Measurements from ENCODE around the gene PDPN. TPM values are rescaled to one million over a fixed set of nuclear protein-coding genes. Genes with fewer than 3 reads are reported as not detected.

The PDPN gene
- total and polyA plus RNA-seq, 2 of the 13 experiments (the other 11 are each of a cell fraction or from before 2014, with no cell fraction given) = not detected

- no peak for TF ChIP-seq ZGPAT (CRISPR knock-in tag; IDR thresholded peaks at IDR 0.05)
Observed at GRCh38 chr1:13664451-13664850, 80.8 kb downstream of the PDPN start (continued).

- no peak overlapping the region for H3K27ac ChIP-seq (ENCODE audit: extremely low read length, insufficient read depth, low read length)
- H3K36me3 ChIP-seq (replicated peaks in 1 of 2; ENCODE audit: control insufficient read depth in 1 of 2, insufficient read depth in 2 of 2, low read length in 2 of 2) = no peaks in the 10 kb centered on the region
- ChIA-PET CTCF (ENCODE audit: low intra/inter-chr PET ratio, low total read pairs) (interaction anchor here (1.2 to 2.1 kb wide), 4 partner anchors 60 to 294 kb away, joined by 3 to 16 read pairs (median 8); no protein-coding TSS in a partner anchor), POLR2A (no interaction called here)
- no peak overlapping the region for H3K9ac ChIP-seq (ENCODE audit: insufficient read depth, low read depth, low read length)
- no peak overlapping the region for H3K4me3 ChIP-seq (replicated peaks in 1 of 3; ENCODE audit: insufficient read depth in 1 of 3, low read depth in 2 of 3, low read length in 3 of 3)
- H2AFZ ChIP-seq (ENCODE audit: low read length) = no peak overlapping the region
- no peaks in the 10 kb centered on the region for H3K9me3 ChIP-seq (ENCODE audit: low read length)
- in situ Hi-C loops (cut with HindIII; ENCODE audit: extremely low pct_ligation_motif_present, low pct_unique_long_range_greater_than_20kb) = loop anchor here (5.0 to 10.0 kb wide), 2 partner anchors 141 to 298 kb away; no protein-coding TSS in a partner anchor
- intact Hi-C loops (cut with micrococcal nuclease; ENCODE audit: unreplicated experiment) = loop anchor here (5.0 kb wide), 1 partner anchor 61 kb away; no protein-coding TSS in a partner anchor
- TF ChIP-seq CEBPB (IDR thresholded peaks at IDR 0.05; ENCODE audit: borderline replicate concordance, low read depth, low read length) (no peak), ZBTB1 (CRISPR knock-in tag; IDR thresholded peaks at IDR 0.05; ENCODE audit: borderline replicate concordance) (no peak), MXI1 (IDR thresholded peaks at IDR 0.05; ENCODE audit: borderline replicate concordance, low read depth, low read length) (no peak), ZNF788 (CRISPR knock-in tag; IDR thresholded peaks at IDR 0.05; ENCODE audit: borderline replicate concordance) (no peak), MXD4 (CRISPR knock-in tag; IDR thresholded peaks at IDR 0.05) (no peak), ZNF616 (CRISPR knock-in tag; IDR thresholded peaks at IDR 0.05; ENCODE audit: low read depth) (no peak)
- no peak for FAIRE-seq
- no peak for DNase-seq (ENCODE audit: low spot score)
- no peak for ATAC-seq
- H3K79me2 ChIP-seq (ENCODE audit: insufficient read depth, low read length) = no peaks in the 10 kb centered on the region
- no peak overlapping the region for H3K4me2 ChIP-seq (ENCODE audit: low read depth, low read length)
- H4K20me1 ChIP-seq (ENCODE audit: insufficient read depth, low read length) = no peaks in the 10 kb centered on the region; the same call in 1 of the 2 replicates
- BruUV-seq (replicated peaks) = no TSS peak
- H3K4me1 ChIP-seq (ENCODE audit: insufficient read depth, low read length) = no peaks in the 10 kb centered on the region
- peaks cover 5 to 23% of the 10 kb centered on the region in 2 experiments; a peak in 2 of 5 replicates for H3K27me3 ChIP-seq (ENCODE audit: control insufficient read depth in 1 of 2, insufficient read depth in 2 of 2, low read length in 2 of 2)
- 13% methylated on average over 5 of the region's 5 CpGs for WGBS (ENCODE audit: low lambda C conversion rate)
Observed at GRCh38 chr1:13666317-13666716, 82.7 kb downstream of the PDPN start.

Small RNA genes lying within 50 kb of the gene (small RNA-seq; reads per million reads assigned to genes)
- 0 reads per million in 3 experiments for gene RNA5SP41 (ENCODE audit: insufficient read depth in 2 of 3, insufficient read length in 3 of 3, low read depth in 2 of 3, low replicate concordance in 1 of 3)

Other genes starting within 250 kb of the PDPN start
- not detected in 2 replicates for gene PRAMEF14, start 236.7 kb upstream of the PDPN start, total RNA-seq (2016; rRNA removed; fragmentation: Illumina TruSeq; extraction: Trizol)
- not detected in 2 replicates for gene PRAMEF14, start 236.7 kb upstream of the PDPN start, polyA plus RNA-seq (2011; rRNA removed)
- gene PRAMEF19, start 211.9 kb upstream of the PDPN start, total RNA-seq (2016; rRNA removed; fragmentation: Illumina TruSeq; extraction: Trizol) = not detected in 2 replicates
- gene PRAMEF19, start 211.9 kb upstream of the PDPN start, polyA plus RNA-seq (2011; rRNA removed) = not detected in 2 replicates
- gene PRAMEF17, start 194.2 kb upstream of the PDPN start, total RNA-seq (2016; rRNA removed; fragmentation: Illumina TruSeq; extraction: Trizol) = not detected in 2 replicates
- gene PRAMEF17, start 194.2 kb upstream of the PDPN start, polyA plus RNA-seq (2011; rRNA removed) = not detected in 2 replicates
- gene PRAMEF20, start 173.4 kb upstream of the PDPN start, total RNA-seq (2016; rRNA removed; fragmentation: Illumina TruSeq; extraction: Trizol) = not detected in 2 replicates
- not detected in 2 replicates for gene PRAMEF20, start 173.4 kb upstream of the PDPN start, polyA plus RNA-seq (2011; rRNA removed)
- gene LRRC38, start 69.8 kb upstream of the PDPN start, total RNA-seq (2016; rRNA removed; fragmentation: Illumina TruSeq; extraction: Trizol) = not detected in 2 replicates
- gene LRRC38, start 69.8 kb upstream of the PDPN start, polyA plus RNA-seq (2011; rRNA removed) = not detected in 2 replicates
- 3.6 and 4.0 TPM in 2 replicates for gene PRDM2, start 116.4 kb downstream of the PDPN start, total RNA-seq (2016; rRNA removed; fragmentation: Illumina TruSeq; extraction: Trizol)
- 6.5 and 6.8 TPM in 2 replicates for gene PRDM2, start 116.4 kb downstream of the PDPN start, polyA plus RNA-seq (2011; rRNA removed)